Activated naive CD4-positive, alpha-beta T cell treated with anti-CD3 and anti-CD28 coated beads, Interleukin-2, amount 50 U/mL, for 16 hours (primary cell): Measurements from ENCODE around the gene NINJ2.

Source experiments
- DNase-seq: peaks from one replicate; pipeline ENCODE4 v3.0.0-alpha.2; 2020

The NINJ2 gene

GRCh38 chr12:565589-566105 lies 97.6 kb downstream of the NINJ2 start:
- DNase-seq, result no peak

DNA sequence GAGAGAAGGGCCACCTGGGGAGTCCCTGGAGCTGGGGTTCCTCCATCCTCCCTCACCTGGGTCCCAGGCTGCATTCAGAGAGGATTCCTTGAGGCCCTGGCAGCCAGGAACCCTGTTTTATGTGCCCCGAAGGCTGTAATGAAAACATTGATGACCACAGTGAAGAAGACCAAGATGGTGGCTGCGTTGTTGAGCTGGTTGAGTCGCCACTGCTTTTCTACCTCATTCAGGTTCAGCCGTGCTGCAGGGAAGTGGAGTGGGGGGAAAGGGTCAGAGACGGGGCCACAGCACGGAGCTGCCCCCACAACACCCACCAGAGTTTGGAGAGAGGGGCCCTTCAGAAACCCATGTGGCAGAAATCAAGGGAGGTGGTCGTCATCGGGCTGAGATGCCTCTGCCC lies 98.1 kb downstream of the NINJ2 start:
- no peak for DNase-seq

DNA sequence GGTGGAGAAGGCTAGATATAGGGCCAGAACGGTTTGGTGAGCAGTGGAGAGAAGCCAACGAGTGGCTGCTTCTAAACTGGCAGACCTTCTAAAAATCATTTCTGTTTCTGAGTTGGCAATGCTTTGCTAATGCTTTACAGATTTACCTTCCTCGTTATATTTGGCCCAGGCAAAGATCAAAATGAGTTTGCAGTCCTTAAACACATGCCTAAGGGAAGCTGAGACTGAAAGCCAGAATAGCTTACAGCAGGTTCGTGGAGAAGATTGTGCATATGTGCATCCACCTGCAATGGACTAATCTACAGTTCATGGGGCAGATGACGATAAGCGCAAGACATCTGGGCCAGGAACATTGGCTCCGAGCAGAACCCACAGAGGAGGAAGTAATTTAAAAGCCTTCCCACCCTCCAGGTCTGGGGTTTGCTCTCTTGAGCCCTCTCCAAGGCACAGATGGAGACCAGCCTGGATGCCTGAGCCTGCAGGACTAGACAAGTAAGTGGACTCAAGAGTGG lies 99.4 kb downstream of the NINJ2 start:
- DNase-seq, result no peak

DNA sequence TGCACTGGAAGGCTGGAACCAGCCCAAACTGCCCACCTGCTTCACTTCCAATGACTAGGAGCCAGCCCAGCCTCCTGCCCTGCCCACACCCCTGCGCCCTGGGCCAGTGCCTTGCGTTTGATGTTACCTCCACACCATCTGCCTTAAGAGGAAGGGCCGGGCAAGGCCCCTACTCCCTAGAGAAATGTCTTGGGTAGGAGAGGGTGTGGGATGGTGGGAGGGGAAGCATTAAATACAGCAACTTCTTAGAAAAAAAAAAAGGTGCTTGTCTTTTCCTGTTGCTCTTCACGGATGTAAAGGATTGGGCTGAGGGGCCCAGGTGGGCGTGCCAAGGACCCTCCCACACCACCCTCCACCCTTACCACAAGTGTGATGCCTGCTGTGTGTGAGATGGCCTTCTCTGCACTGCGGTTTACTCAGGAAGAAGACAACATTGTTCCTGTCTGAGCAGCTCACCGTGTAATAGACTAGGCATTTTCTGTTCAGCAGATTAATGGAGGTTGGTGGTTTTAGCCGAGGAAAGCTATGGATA lies 99.9 kb downstream of the NINJ2 start:
- peak; percentile 41 for DNase-seq

GRCh38 chr12:562634-563033 lies 100.6 kb downstream of the NINJ2 start:
- no peak for DNase-seq

GRCh38 chr12:561908-562593 lies 101.2 kb downstream of the NINJ2 start:
- no peak for DNase-seq

GRCh38 chr12:561391-561705 lies 101.9 kb downstream of the NINJ2 start:
- no peak for DNase-seq

- no peak for DNase-seq
Observed at GRCh38 chr12:560691-561390, 102.4 kb downstream of the NINJ2 start.

GRCh38 chr12:559906-560455 lies 103.3 kb downstream of the NINJ2 start:
- DNase-seq, result no peak

- DNase-seq, result no peak
Observed at GRCh38 chr12:559208-559905, 103.9 kb downstream of the NINJ2 start.

DNA sequence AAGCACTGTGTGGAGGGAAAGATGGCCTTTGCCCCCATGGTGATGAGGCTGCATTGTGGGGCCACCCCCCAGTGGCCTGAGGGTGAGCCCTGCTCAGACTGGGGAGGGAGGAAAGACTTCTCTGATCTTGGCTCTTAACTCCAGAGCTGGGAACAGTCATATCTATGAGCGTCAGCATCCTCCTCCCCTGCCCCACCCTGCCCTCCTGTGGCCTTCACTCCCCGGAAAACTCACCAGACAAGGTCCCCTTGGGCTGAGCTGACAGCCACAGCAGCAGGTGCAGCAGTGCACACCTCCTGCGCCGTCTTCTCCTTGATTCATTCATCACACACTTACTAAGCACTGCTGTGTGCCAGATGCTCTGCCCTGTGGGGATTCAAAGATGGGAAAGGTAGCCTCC lies 104.7 kb downstream of the NINJ2 start:
- DNase-seq, result no peak

- no peak for DNase-seq
Observed at GRCh38 chr12:556498-556897, 106.7 kb downstream of the NINJ2 start.

DNA sequence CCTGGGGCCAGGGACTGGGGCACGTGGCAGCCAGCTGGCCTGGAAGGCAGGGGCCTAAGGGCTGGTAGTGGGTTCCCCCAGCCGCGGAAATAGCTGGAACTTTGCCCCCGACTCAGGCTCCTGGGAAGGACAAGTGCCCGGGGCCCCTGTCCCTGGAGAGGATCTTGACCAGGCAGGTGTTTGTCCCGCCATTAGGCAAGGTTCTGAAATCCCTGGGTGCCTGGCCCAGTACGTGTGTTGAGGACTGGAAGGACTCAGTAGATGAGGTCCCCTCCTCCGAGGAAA lies 109.3 kb downstream of the NINJ2 start:
- no peak for DNase-seq

DNA sequence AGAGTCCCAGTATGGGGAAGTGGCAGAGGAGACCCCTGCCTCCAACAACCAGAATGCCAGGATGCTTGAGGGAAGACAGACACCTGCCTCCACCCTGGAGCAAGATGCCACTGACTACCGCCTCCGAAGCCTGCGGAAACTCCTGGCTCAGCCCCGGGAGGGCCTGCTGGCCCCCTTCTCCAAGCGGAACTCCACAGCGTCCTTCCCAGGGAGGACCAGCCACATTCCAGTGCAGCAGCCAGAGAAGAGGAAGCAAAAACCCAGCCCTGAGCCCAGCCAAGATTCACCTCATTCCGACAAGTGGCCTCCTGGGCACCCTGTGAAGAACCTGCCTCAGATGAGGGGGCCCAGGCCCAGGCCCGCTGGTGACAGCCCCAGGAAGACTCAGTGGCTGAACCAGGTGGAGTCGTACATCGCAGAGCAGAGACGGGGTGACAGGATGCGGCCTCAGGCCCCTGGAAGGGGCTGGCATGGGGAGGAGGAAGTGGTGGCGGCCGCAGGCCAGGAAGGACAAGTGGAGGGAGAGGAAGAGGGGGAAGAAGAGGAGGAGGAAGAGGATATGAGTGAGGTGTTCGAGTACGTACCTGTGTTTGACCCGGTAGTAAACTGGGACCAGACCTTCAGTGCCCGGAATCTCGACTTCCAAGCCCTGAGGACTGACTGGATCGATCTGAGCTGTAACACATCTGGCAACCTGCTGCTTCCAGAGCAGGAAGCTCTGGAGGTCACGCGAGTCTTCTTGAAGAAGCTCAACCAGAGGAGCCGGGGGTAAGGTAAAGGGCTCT lies 109.8 kb downstream of the NINJ2 start:
- no peak for DNase-seq

GRCh38 chr12:552466-552865 lies 110.8 kb downstream of the NINJ2 start:
- DNase-seq, result no peak

- no peak for DNase-seq
Observed at GRCh38 chr12:550473-551260, 112.6 kb downstream of the NINJ2 start.

DNA sequence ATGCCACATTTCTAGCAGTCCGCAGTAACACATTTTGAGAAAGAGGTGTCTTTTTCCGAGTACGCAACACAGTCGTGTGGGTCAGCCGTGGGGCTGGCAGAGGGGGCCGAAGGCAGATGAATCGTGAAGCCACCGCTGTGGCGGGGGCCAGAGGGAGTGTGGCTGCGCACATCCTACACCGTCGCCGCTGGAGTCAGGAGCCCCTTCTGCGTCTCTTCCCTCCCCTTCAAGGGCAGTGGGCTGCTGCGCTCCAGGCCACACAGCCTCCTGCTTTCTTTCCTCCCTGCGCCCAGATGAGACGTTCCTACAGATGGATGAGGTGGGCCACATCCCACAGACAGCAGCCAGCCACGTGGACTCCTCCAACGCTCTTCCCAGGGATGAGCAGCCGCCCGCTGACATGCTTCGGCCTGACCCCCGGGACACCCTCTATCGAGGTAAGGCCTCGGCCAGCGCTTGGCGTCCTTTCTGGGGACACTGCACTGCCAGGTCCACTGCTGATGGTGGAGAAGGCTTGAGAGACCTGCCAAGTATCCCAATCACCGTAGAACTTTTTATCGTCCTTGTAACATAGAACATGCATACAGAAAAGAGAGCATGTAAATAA lies 113.7 kb downstream of the NINJ2 start:
- no peak for DNase-seq

DNA sequence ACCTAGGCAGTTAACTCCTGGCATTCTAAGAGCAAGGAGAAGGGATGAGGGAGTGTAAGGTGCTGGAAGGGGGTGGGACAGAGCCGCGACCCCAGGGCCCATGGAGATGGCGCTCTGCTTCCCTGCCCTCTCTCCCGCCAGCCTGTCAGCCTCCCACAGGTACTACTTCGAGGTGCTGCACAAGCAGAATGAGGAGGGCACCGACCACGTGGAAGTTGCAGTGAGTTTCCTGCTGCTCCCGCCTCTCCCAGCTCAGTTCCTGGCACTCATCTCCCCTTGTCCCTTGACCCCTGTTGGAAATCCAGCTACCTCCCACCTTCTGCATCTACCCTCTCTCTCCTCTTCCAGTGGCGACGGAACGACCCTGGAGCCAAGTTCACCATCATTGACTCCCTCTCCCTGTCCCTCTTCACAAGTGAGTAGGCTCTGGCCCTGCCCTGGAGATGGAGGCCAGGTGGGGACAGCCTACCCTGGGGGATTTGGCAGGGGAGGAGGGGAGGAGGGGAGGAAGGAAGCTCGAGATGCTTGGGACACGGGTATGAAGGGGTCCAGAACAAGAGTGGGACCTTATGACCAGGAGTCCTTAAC lies 115.3 kb downstream of the NINJ2 start:
- DNase-seq, result no peak

DNA sequence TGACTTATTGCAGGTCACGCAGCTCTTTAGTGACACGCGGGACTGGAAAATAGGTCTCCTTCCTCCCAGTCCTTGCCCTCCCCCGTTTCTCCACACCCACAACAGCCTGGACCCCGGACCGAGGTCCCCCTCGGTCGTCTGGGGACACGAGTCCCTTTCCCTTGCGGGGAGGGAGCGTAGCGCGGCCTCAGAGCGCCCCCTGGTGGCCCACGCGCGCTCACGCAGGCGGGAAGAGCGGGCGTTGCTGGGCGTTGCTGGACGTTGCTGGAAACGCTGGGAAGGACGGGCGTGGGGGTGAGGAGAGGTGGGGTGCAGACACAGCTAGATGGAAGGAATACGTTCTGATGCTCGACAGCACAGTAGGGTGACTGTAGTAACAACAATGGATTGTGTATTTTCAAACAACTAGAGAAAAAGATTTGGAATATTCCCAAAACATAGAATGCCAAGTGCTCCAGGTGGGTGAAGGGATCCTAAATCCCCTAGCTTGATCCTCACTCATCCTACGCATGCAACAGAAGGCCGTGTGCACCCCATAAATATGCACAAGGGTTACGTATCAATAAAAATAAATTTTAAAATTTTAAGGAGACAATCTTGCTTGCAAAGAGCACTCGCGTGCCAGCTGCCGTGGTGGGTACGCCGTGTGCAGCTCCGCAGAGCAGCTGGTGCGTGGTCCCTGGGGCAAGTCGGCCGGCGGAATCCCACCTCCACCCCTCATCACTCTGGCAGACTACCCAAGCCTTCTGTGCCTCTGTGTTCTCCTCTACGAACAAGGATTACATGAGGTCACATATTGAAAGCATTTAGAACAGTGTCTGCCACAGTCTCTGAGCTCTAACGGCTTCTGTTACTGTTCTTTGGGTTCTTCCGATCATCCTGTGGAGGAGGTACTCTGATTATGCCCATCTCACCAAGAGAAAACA lies 116.1 kb downstream of the NINJ2 start:
- peak; percentile 69 for DNase-seq
